KMS-11 (cell line): ENCODE results near the gene RGS3.

Experiments
- H2AFZ ChIP-seq: fragments of 200-600 bp; sonication (generic); 2 replicates; pipeline ENCODE4 v1.6.1; 2016; ENCODE audit warnings: antibody characterized with exemption, mixed run types, low read depth
- H3K27ac ChIP-seq: fragments of 200-600 bp; sonication (generic); 2 replicates; pipeline ENCODE4 v1.6.1; 2016; ENCODE audit warnings: mild to moderate bottlenecking, mixed run types
- H3K27me3 ChIP-seq: fragments of 200-600 bp; sonication (generic); 2 replicates; pipeline ENCODE4 v1.6.1; 2017; ENCODE audit warnings: mild to moderate bottlenecking, low read depth, mixed run types, moderate library complexity; ENCODE audit not compliant: insufficient read depth
- H3K36me3 ChIP-seq: fragments of 200-600 bp; sonication (generic); 2 replicates; pipeline ENCODE4 v1.6.1; 2017; ENCODE audit warnings: mild to moderate bottlenecking, mixed run types; ENCODE audit not compliant: insufficient read depth
- H3K4me1 ChIP-seq: fragments of 200-600 bp; sonication (generic); 2 replicates; pipeline ENCODE4 v1.6.1; 2016; ENCODE audit warnings: mild to moderate bottlenecking, low read depth, mixed run types; ENCODE audit not compliant: poor library complexity, severe bottlenecking
- H3K4me2 ChIP-seq: fragments of 200-600 bp; sonication (generic); 2 replicates; pipeline ENCODE4 v1.7.0; 2016; ENCODE audit warnings: mild to moderate bottlenecking, mixed run types
- H3K4me3 ChIP-seq: fragments of 200-600 bp; sonication (generic); IDR thresholded peaks from 2 replicates; pipeline ENCODE4 v1.6.1; 2017; ENCODE audit warnings: low read depth, low read length, mixed read lengths; ENCODE audit not compliant: insufficient read depth
- H3K79me2 ChIP-seq: fragments of 200-600 bp; sonication (generic); 2 replicates; pipeline ENCODE4 v1.6.1; 2016; ENCODE audit warnings: low read depth, mixed run types; ENCODE audit not compliant: insufficient read depth
- H3K9ac ChIP-seq: fragments of 200-600 bp; sonication (generic); 2 replicates; pipeline ENCODE4 v1.6.1; 2016; ENCODE audit warnings: mild to moderate bottlenecking, mixed run types
- H4K20me1 ChIP-seq: fragments of 200-600 bp; sonication (generic); 2 replicates; pipeline ENCODE4 v1.6.1; 2016; ENCODE audit warnings: mild to moderate bottlenecking, mixed run types; ENCODE audit not compliant: insufficient read depth
- CTCF ChIP-seq: fragments of 200-600 bp; sonication (generic); conservative IDR thresholded peaks from 2 replicates; pipeline ENCODE4 v1.6.1; 2017; ENCODE audit warnings: low read depth, mild to moderate bottlenecking, antibody characterized with exemption, low read length, moderate library complexity, mixed read lengths

Gene RGS3

GRCh38 chr9:113599646-113600022 lies 136.1 kb downstream of the RGS3 start:
- no peaks in the 10 kb centered on the region for H3K36me3 ChIP-seq
- H3K9ac ChIP-seq = no peak overlapping the region
- no peaks in the 10 kb centered on the region for H3K79me2 ChIP-seq
- no peak overlapping the region for H3K4me3 ChIP-seq
- no peak overlapping the region for H3K4me2 ChIP-seq
- H3K4me1 ChIP-seq = no peaks in the 10 kb centered on the region
- H2AFZ ChIP-seq = no peak overlapping the region
- no peaks in the 10 kb centered on the region for H3K27me3 ChIP-seq
- no peak overlapping the region for H3K27ac ChIP-seq
- no peaks in the 10 kb centered on the region for H4K20me1 ChIP-seq
- no peak for TF ChIP-seq CTCF

- TF ChIP-seq CTCF = no peak
- Histone ChIP-seq H3K4me1 (no peaks in the 10 kb centered on the region), H3K79me2 (no peaks in the 10 kb centered on the region), H4K20me1 (no peaks in the 10 kb centered on the region), H3K27me3 (no peaks in the 10 kb centered on the region), H3K27ac (no peak overlapping the region), H3K36me3 (no peaks in the 10 kb centered on the region), H3K4me3 (no peak overlapping the region), H3K9ac (no peak overlapping the region), H2AFZ (no peak overlapping the region), H3K4me2 (no peak overlapping the region)
Measured at GRCh38 chr9:113600023-113600823, 136.7 kb downstream of the RGS3 start.

GRCh38 chr9:113600871-113601614 lies 137.5 kb downstream of the RGS3 start:
- H4K20me1 ChIP-seq = no peaks in the 10 kb centered on the region
- H3K4me1 ChIP-seq = no peaks in the 10 kb centered on the region
- no peak overlapping the region for H3K27ac ChIP-seq
- H3K27me3 ChIP-seq = no peaks in the 10 kb centered on the region
- no peak for TF ChIP-seq CTCF
- no peak overlapping the region for H3K4me2 ChIP-seq
- no peaks in the 10 kb centered on the region for H3K79me2 ChIP-seq
- H2AFZ ChIP-seq = no peak overlapping the region
- no peaks in the 10 kb centered on the region for H3K36me3 ChIP-seq
- H3K4me3 ChIP-seq = no peak overlapping the region
- no peak overlapping the region for H3K9ac ChIP-seq

- Histone ChIP-seq H2AFZ (no peak overlapping the region), H3K27ac (no peak overlapping the region), H3K4me3 (no peak overlapping the region)
Measured at GRCh38 chr9:113601656-113602055, 138.1 kb downstream of the RGS3 start.

More at GRCh38 chr9:113601656-113602055, 138.1 kb downstream of the RGS3 start:
- H3K27me3 ChIP-seq = no peaks in the 10 kb centered on the region
- no peak for TF ChIP-seq CTCF
- no peak overlapping the region for H3K4me2 ChIP-seq
- H3K4me1 ChIP-seq = no peaks in the 10 kb centered on the region
- H3K79me2 ChIP-seq = no peaks in the 10 kb centered on the region
- no peaks in the 10 kb centered on the region for H4K20me1 ChIP-seq
- H3K9ac ChIP-seq = no peak overlapping the region
- H3K36me3 ChIP-seq = no peaks in the 10 kb centered on the region
